ENCODE data around the gene SPON1. TPM values are rescaled to one million over a fixed set of nuclear protein-coding genes. Genes with fewer than 3 reads are reported as not detected.
"Not testable (repeated sequence)": the region's sequence is repeated elsewhere in the genome, so short reads cannot be mapped to it uniquely, and the experiment has no call there.

The SPON1 gene
- total and polyA plus RNA-seq, 9 donors: 15.3 to 35.2 (median 23.3) TPM

DNA sequence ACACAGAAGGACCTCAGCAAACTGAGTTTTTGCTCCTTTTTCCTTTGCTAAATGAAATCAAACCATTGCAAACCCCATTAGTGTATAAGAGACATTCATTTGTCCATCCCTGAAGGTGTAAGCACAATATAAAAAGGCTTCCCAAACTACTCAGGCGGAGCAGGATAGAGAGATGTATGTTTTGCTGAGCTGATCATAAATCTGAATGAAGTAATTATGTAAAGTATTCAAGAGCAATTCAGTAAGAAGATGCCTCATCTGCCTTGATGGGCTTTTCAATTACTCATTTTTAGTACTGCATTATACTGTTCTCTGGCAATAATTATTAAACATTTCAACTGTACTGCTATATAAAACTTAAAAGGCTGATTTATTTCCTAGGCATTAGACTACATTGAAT, 65.0 kb downstream of the SPON1 start:
- Histone ChIP-seq H3K4me1 (ENCODE audit: control insufficient read depth, insufficient read depth, low read length) (peaks cover 19% of the 10 kb centered on the region), H3K4me3 (ENCODE audit: low read length) (no peak overlapping the region), H3K27me3 (ENCODE audit: control insufficient read depth, insufficient read depth, low read length) (no peaks in the 10 kb centered on the region), H3K36me3 (ENCODE audit: control insufficient read depth, insufficient read depth, low read length) (no peaks in the 10 kb centered on the region), H3K9me3 (replicated peaks; ENCODE audit: control insufficient read depth, low read depth, low read length) (no peaks in the 10 kb centered on the region), H3K27ac (ENCODE audit: low read length) (no peak overlapping the region)
- WGBS (ENCODE audit: insufficient coverage): no CpG with 5 or more reads among the region's 1 CpG
- DNase-seq: no peak

- WGBS (ENCODE audit: insufficient coverage): no CpG with 5 or more reads among the region's 4 CpGs
- H3K4me1 ChIP-seq (ENCODE audit: control insufficient read depth, insufficient read depth, low read length): peaks cover 19% of the 10 kb centered on the region
- H3K9me3 ChIP-seq (replicated peaks; ENCODE audit: control insufficient read depth, low read depth, low read length): no peaks in the 10 kb centered on the region
- no peak overlapping the region for H3K4me3 ChIP-seq (ENCODE audit: low read length)
- no peaks in the 10 kb centered on the region for H3K27me3 ChIP-seq (ENCODE audit: control insufficient read depth, insufficient read depth, low read length)
- no peak overlapping the region for H3K27ac ChIP-seq (ENCODE audit: low read length)
- H3K36me3 ChIP-seq (ENCODE audit: control insufficient read depth, insufficient read depth, low read length): no peaks in the 10 kb centered on the region
- DNase-seq: peak; percentile 32
These were observed 66.9 kb downstream of the SPON1 start for GRCh38 chr11:14029440-14029839.

DNA sequence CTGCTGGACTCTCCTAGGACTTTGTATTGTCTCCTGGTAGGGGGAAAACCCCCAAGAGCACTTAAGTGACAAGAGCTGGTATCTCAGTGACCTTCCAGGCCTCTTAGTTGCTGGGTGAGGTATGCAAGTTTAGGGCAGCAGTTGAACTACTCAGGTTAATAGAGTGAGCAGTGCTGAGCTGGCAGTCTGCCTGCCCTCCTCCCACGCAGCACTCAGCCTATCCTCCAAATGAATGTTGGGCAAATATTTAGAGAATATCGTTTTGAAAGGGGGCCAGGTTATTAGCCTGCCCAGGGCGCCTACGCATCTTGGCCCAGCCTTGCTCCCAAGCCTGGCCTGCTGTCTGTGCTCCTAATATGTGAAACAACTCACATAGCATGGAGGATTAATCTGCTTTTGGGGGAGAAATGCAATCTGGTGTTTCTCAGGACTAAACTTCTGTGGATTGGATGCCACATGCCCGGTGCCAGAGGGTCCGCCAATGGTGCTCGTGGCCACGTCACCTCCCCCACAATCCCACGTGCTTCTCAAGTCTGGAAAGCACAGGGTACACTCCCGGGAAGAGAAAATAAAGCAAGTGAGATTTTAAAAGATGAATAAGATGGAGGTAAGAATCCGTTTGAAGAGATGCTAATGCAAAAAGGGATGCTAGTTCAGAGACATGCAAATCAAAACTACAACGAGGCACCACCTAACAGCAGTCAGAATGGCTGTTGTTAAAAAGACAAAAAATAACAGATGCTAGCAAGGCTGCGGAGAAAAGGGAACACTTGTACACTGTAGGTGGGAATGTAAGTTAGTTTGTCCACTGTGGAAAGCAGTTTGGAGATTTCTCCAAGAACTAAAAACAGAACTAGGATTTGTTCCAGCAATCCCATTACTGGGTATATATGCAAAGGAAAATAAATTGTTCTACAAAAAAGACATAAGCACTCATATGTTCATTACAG, 67.7 kb downstream of the SPON1 start:
- Histone ChIP-seq H3K4me1 (ENCODE audit: control insufficient read depth, insufficient read depth, low read length) (peaks cover 19% of the 10 kb centered on the region), H3K9me3 (replicated peaks; ENCODE audit: control insufficient read depth, low read depth, low read length) (no peaks in the 10 kb centered on the region), H3K4me3 (ENCODE audit: low read length) (no peak overlapping the region), H3K36me3 (ENCODE audit: control insufficient read depth, insufficient read depth, low read length) (no peaks in the 10 kb centered on the region), H3K27ac (ENCODE audit: low read length) (peak overlapping the region; percentile 2), H3K27me3 (ENCODE audit: control insufficient read depth, insufficient read depth, low read length) (no peaks in the 10 kb centered on the region)
- peak; percentile 82 for DNase-seq
- WGBS (ENCODE audit: insufficient coverage): 53% methylated on average over 3 of the region's 13 CpGs

DNA sequence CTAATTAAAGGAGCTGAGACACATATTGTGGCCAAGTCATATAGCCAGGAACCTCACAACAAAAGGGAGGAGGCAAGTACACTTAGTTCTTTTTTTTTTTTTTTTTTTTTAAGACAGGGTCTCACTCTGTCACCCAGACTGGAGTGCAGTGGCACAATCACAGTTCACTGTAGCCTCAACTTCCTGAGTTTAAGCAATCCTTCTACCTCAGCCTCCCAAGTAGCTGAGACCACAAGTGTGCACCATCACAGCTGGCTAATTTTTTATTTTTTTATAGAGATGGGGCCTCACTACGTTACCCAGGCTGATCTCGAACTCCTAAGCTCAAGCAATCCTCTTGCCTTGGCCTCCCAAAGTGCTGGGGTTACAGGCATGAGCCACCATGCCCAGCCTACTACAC, 73.0 kb downstream of the SPON1 start:
- H3K4me3 ChIP-seq (ENCODE audit: low read length); H3K27me3 ChIP-seq (ENCODE audit: control insufficient read depth, insufficient read depth, low read length); DNase-seq; H3K27ac ChIP-seq (ENCODE audit: low read length); H3K9me3 ChIP-seq (replicated peaks; ENCODE audit: control insufficient read depth, low read depth, low read length); H3K4me1 ChIP-seq (ENCODE audit: control insufficient read depth, insufficient read depth, low read length); H3K36me3 ChIP-seq (ENCODE audit: control insufficient read depth, insufficient read depth, low read length): not testable (repeated sequence)
- no CpG with 5 or more reads among the region's 2 CpGs for WGBS (ENCODE audit: insufficient coverage)

GRCh38 chr11:14036469-14036868, 73.9 kb downstream of the SPON1 start:
- Histone ChIP-seq H3K4me3 (ENCODE audit: low read length) (no peak overlapping the region), H3K4me1 (ENCODE audit: control insufficient read depth, insufficient read depth, low read length) (no peaks in the 10 kb centered on the region), H3K27ac (ENCODE audit: low read length) (no peak overlapping the region), H3K27me3 (ENCODE audit: control insufficient read depth, insufficient read depth, low read length) (no peaks in the 10 kb centered on the region), H3K36me3 (ENCODE audit: control insufficient read depth, insufficient read depth, low read length) (no peaks in the 10 kb centered on the region), H3K9me3 (replicated peaks; ENCODE audit: control insufficient read depth, low read depth, low read length) (no peaks in the 10 kb centered on the region)
- 73% methylated on average over 2 of the region's 3 CpGs for WGBS (ENCODE audit: insufficient coverage)
- no peak for DNase-seq

GRCh38 chr11:14041040-14041439, 78.5 kb downstream of the SPON1 start:
- Histone ChIP-seq H3K4me3 (ENCODE audit: low read length) (no peak overlapping the region), H3K36me3 (ENCODE audit: control insufficient read depth, insufficient read depth, low read length) (no peaks in the 10 kb centered on the region), H3K4me1 (ENCODE audit: control insufficient read depth, insufficient read depth, low read length) (no peaks in the 10 kb centered on the region), H3K9me3 (replicated peaks; ENCODE audit: control insufficient read depth, low read depth, low read length) (no peaks in the 10 kb centered on the region), H3K27ac (ENCODE audit: low read length) (no peak overlapping the region), H3K27me3 (ENCODE audit: control insufficient read depth, insufficient read depth, low read length) (no peaks in the 10 kb centered on the region)
- no peak for DNase-seq
- 43% methylated on average over 1 of the region's 4 CpGs for WGBS (ENCODE audit: insufficient coverage)

DNA sequence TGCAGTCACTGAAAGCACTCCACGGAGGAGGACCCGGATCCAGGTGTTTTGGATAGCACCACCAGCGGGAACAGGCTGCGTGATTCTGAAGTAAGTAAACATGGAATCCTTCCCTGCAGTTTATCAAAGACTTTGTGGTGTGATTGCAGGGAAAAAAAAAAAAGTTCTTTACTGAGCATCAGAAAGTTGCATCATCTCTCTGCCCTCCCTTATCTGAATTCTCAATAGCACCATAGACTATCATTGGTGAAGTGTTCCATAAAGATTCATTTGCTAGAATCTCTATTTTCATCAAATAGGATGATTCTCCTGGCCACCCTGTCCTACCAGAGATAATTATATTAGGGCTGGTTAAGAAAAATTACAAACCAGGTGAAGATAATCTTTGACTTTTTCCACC, 79.0 kb downstream of the SPON1 start:
- Histone ChIP-seq H3K4me1 (ENCODE audit: control insufficient read depth, insufficient read depth, low read length) (no peaks in the 10 kb centered on the region), H3K27me3 (ENCODE audit: control insufficient read depth, insufficient read depth, low read length) (no peaks in the 10 kb centered on the region), H3K27ac (ENCODE audit: low read length) (no peak overlapping the region), H3K4me3 (ENCODE audit: low read length) (no peak overlapping the region), H3K9me3 (replicated peaks; ENCODE audit: control insufficient read depth, low read depth, low read length) (no peaks in the 10 kb centered on the region), H3K36me3 (ENCODE audit: control insufficient read depth, insufficient read depth, low read length) (no peaks in the 10 kb centered on the region)
- no peak for DNase-seq
- WGBS (ENCODE audit: insufficient coverage): 93% methylated on average over 3 of the region's 4 CpGs

DNA sequence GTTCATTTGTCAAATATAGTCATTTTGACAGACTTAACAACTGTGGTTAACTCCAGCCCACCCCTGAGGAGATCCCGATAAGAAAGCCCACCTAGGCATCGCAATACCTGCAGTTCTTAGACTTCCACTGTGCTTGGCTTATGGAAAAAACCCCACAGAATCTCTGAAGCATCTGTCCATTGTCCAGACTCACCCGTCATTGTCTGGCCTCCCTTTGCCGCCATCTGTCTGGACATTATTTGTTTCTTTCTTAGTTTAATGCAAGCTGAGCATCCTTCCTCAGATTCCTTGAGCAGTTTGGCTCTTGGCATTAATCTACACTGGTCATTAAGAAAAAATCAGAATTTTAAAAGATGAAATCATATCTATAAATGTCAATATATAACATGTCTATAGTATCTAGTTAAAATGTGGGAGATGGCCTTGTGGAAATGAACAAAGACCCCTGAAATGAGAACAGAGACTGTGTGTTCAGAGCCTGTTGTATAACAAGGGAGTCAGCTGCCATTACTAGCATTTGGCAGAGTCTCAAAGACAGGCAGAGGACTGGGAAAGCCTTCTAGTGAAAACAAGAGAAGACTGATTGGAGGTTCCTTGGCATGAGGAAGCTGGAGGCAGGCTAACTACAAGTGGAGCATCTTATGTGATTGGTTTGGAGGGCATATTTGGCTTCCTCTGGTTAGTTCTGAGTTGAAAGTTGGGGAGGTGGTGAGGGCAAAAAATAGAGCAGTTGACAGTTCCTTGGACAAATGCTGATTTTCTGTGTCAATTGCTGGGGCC, 80.4 kb downstream of the SPON1 start:
- DNase-seq: peak; percentile 51

DNA sequence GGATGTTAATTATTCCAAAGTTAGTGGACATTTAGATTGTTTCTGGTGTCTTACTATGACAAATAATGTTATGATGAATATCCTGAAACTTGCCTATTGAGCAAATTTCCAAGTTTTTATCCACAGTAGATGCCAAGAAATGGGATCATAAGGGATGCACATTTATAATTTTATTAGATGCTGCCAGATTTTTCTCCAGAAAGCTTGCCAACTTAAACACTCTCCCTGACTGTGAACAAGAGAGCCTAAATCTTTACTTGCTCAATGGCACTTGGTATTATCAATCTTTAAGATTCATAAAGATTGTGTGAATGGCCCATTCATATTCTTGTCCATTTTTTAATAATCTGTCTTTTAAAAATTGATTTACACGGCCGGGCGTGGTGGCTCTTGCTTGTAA, 82.4 kb downstream of the SPON1 start:
- Histone ChIP-seq H3K36me3 (ENCODE audit: control insufficient read depth, insufficient read depth, low read length) (no peaks in the 10 kb centered on the region), H3K4me3 (ENCODE audit: low read length) (no peak overlapping the region), H3K27ac (ENCODE audit: low read length) (no peak overlapping the region), H3K4me1 (ENCODE audit: control insufficient read depth, insufficient read depth, low read length) (no peaks in the 10 kb centered on the region), H3K27me3 (ENCODE audit: control insufficient read depth, insufficient read depth, low read length) (no peaks in the 10 kb centered on the region), H3K9me3 (replicated peaks; ENCODE audit: control insufficient read depth, low read depth, low read length) (no peaks in the 10 kb centered on the region)
- DNase-seq: peak; percentile 54
- WGBS (ENCODE audit: insufficient coverage): 83% methylated on average over 3 of the region's 3 CpGs

More for the DNA sequence above, 80.4 kb downstream of the SPON1 start:
- Histone ChIP-seq H3K27ac (ENCODE audit: low read length) (no peak overlapping the region), H3K27me3 (ENCODE audit: control insufficient read depth, insufficient read depth, low read length) (no peaks in the 10 kb centered on the region), H3K36me3 (ENCODE audit: control insufficient read depth, insufficient read depth, low read length) (no peaks in the 10 kb centered on the region), H3K9me3 (replicated peaks; ENCODE audit: control insufficient read depth, low read depth, low read length) (no peaks in the 10 kb centered on the region), H3K4me1 (ENCODE audit: control insufficient read depth, insufficient read depth, low read length) (no peaks in the 10 kb centered on the region), H3K4me3 (ENCODE audit: low read length) (no peak overlapping the region)
- WGBS (ENCODE audit: insufficient coverage): 93% methylated on average over 3 of the region's 4 CpGs

- no peak for DNase-seq
- Histone ChIP-seq H3K9me3 (replicated peaks; ENCODE audit: control insufficient read depth, low read depth, low read length) (no peaks in the 10 kb centered on the region), H3K4me3 (ENCODE audit: low read length) (no peak overlapping the region), H3K27ac (ENCODE audit: low read length) (no peak overlapping the region), H3K27me3 (ENCODE audit: control insufficient read depth, insufficient read depth, low read length) (no peaks in the 10 kb centered on the region), H3K36me3 (ENCODE audit: control insufficient read depth, insufficient read depth, low read length) (no peaks in the 10 kb centered on the region), H3K4me1 (ENCODE audit: control insufficient read depth, insufficient read depth, low read length) (no peaks in the 10 kb centered on the region)
- WGBS (ENCODE audit: insufficient coverage): no CpG with 5 or more reads among the region's 2 CpGs
These were observed 82.9 kb downstream of the SPON1 start for GRCh38 chr11:14045417-14045816.

Measured in muscle of leg (tissue), 11 donors.